OCI-LY1 (cell line): ENCODE data around the gene NUDT4.

Experiments
- CTCF ChIP-seq: fragments of 200-600 bp; sonication (generic), shearing (Covaris generic); IDR thresholded peaks from 2 replicates; pipeline ENCODE4 v1.5.1; 2017; ENCODE audit warnings: mild to moderate bottlenecking, antibody characterized with exemption, low read length, moderate library complexity, mixed read lengths
- EZH2 ChIP-seq: fragments of 200-600 bp; sonication (generic), shearing (Covaris generic); IDR thresholded peaks from 2 replicates; pipeline ENCODE4 v1.8.0; 2017; ENCODE audit warnings: borderline replicate concordance, mixed run types, mild to moderate bottlenecking, antibody characterized with exemption, low read length, moderate library complexity, mixed read lengths

- TF ChIP-seq CTCF (no peak), EZH2 (no peak)
Observed at GRCh38 chr12:93429448-93429847, 51.7 kb downstream of the NUDT4 start.
